Measurements from ENCODE around the gene ETFA.
A peak's percentile ranks its signal among the peaks of the same experiment; 100 is the strongest.

Gene ETFA

DNA sequence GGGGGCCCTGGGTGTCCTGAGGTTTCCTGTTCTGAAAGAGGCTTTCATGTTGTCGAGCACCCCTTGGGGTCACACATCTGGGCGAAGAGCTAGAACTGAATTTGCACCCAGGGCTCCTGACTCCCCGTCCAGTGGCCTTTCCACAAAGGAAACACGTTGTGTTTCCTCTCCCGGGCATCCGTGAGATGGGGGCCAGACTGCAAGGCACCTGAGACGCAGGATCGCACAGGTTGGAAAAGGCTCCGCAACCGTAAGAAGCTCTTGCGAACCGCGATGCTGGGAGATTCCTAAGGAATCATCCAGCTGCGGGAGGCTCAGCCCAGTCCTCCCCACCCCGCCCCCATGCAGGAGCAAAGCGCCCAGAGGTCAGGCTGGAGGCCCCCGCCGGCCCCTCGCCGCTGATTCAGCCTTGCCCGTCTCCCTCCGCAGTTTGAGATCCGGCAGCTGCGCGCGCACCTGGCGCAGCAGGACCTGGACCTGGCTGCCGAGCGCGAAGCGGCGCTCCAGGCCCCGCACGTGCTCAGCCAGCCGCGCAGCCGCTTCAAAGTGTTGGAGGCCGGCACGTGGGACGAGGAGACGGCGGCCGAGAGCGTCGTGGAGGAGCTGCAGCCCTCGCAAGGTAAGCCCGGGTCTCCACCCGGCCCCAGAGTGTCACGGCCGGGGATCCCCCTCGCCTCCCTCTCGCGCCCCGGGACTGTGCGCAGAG is 119.6 kb downstream of the ETFA start:
- DNase-seq: no peak

DNA sequence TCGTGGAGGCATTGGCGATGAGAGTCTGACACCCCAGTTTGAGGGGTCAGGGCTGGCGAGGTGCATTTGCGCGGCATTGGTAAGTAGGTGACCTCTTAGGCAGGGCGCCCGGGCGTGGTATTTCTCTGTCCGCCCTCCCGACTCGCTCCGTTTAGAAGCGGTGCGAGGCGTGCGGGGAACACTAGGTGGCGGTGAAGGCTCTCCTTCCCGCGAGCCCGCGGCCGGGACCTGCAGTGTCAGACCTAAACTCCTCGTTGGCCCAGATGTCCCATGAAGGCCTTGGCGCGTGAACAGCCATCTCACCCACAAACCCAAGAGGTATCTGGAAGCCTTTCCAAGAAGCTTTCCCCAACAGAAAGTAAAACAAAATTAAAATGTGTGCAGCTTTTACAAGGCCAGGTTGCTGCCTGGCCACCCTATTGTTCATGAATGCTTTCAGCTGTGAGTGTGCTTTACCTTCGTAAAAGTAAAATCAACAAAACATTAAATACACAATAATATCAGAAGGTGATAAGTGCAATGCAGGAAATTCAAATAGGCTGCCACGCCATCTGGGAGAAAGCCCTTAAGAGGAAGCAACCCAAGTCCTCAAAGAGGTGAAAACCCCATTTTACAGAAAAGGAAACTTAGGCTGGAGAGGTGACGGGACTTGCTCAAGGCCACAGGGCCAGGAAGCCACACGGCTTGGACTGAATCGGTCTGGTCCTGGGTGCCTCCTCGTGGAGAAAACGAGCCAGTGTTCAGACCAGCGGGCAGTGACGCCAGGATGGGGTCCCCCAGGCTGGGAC is 120.3 kb downstream of the ETFA start:
- DNase-seq: peak; percentile 61

DNA sequence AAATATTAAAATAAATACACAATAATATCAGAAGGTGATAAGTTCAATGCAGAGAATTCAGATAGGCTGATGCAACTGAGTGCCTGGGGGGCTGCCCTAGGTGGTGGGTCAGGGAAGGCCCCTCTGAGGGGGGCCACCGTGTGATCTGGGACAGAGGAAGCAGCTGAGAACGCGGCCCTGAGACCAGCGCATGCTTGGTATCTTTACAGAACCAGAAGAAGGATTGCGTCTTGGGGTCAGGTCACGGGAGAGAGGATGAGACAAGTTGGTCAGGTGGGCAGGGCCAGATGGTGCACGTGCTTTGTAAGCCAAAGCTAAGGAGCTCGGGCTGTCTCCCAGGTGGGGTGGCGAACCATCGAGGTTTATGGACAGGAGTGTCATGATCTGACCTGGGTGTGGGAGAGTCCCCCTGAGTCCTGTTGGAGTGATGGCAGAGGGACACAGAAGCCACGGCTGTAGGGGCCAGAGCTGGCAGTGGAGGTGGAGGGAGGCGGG is 121.2 kb downstream of the ETFA start:
- DNase-seq: no peak

DNA sequence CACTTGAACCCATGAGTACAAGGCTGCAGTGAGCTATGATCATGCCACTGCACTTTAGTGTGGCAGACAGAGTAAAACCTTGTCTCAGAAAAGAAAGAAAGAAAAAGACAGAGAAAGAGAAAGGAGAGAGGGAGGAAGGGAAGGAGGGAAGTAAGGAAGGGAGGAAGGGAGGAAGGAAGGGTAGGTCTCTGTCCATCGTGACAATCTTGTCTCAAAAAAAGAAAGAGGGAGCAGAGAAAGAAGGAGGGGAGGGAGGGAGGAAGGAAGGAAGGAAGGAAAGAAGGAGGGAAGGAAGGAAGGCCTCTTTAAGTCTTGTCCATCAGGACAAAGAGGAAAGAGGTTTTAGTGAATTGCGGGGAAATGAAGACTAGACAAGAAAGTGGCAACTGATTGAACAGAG is 122.2 kb downstream of the ETFA start:
- no peak for DNase-seq

DNA sequence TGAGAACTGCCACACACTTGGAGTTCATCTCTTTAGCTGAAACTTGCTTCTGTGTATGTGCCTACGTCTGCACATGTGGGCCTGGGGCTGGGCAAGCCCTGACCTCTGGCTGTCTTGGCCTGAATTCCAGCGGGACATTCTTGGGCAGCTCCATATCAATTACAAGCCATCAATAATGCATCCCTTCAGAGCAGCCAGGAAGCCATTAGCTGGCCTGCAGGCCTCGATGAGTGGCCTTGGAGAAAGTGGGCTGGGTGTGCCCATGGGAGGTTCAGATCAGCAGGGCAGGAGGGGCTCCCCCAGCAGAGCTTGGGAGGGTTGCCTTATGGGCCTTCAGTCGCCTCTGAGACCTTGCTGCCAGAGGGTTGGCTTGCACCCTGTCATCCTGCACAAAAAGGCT is 124.1 kb downstream of the ETFA start:
- no peak for DNase-seq

DNA sequence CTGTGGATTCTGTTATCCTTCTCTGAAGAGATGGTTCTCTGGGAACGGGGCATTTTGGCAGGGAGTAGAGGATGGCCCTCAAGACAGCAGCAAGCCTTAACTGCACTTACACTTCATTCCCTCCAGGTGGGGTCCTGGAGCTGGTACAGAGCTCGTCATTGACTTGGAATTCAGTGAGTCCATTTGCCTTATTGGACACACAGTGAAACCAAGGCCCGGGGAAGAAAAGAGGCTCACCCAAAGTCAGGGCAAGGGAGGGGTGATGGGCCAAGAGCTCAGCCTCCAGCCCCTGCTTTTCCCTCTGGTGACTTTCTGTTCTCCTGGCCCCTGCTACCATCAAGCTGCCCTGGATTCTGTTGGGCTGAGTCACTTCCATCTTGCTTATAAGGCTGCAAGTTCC is 125.6 kb downstream of the ETFA start:
- DNase-seq: no peak

DNA sequence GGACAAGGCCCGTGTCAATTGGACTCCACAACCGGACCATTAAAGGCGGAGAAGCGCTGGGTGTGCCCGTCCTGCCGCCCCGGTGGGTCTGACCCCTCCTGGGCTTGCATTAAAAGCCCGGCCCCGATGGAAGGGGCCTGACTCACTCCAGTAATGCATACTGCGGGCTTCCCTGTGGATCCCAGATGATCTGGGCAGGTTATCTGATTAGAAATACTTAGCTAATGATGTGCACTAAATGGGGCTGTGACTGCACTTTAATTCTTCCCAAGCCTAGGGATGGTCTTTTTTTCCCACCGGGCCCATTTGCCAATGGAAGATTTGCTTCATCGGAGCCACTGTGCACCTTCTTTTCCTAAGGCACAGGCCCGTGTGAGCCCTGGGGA is 126.6 kb downstream of the ETFA start:
- no peak for DNase-seq

DNA sequence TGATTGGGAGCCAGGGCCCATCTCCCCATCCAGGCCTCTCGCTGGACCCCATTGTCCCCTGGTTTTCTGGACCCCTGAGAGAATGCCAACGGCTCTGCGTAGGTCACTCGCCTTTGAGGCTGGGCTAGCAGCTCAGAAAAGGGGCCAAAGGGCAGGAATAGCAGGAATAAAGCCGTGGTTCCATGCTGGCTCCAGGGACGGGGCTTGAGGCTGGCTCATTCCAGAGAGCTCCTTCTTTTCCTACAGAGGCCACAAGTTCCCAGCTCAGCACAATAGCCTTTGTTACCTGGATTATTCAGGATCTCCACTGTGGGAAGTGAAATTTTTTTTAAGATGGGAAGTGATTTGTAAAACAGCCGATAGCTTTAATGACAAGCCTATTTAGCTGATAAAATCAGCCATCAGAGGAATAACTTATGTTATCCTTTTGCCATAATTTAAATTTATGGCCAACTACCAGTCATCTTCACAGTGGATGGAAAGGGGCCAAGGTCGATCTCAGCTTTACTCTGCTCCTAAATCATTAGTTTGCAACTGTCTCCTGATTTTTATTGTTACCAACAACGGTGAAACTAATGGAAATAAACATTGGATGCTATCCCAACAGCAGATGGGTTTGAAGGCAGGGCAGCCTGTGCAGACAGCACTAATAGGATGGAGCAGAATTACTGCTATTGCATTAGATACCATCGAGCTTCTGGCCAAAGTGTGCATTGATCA is 127.2 kb downstream of the ETFA start:
- DNase-seq: no peak

DNA sequence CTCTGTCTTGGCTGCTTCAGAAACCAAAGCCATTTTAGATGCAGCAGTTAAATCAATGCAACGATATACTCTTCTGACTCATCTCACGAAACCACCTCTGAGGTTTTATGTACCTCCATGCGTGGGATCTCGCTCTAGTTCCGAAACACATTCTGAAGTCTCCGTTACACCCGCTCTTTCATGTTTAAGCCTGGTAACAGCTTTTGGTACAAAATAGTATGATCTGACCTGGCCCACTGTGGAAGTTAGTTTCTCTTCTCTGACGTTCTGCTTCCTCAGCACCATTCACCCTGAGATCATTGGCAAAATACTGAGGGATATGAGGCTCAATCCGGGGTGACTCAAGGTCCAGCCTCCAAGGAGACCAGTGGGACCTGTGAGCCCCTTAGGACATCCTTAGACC is 129.6 kb downstream of the ETFA start:
- DNase-seq: peak; percentile 3

DNA sequence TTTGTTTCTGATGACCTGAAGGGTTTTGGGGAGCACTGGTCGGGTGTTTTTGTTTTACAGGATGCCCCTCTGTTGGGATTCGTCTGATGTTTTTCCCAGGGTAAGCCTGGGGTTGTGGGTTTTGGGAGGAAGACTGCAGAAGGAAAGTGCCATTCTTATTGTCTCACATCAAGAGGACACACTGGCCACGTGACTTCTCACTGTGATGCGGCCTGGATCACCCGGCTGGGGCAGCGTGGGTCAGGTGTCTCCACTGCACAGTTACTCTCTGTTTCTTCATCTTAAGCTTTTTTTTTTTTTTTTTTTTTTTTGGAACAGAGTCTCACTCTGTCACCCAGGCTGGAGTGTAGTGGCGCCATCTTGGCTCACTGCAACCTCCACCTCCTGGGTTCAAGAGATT is 130.9 kb downstream of the ETFA start:
- no peak for DNase-seq

DNA sequence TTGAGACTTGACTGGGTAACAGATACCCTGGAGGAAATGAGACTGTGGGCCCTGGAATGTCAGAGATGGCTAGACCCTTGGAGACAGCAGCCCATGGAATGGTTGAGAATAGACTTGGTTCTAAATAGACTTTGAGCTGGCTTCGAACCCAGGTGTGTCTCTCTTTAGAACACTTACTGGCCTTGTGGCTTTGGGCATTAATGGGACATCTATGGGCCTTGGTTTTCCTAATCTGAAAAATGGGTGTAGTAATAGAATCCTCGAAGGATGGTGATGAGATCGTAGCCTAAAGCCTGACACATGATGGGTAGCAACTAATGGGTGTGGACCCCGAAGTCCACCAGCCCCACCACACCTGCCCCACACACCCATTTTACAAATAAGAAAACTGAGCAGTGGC is 132.2 kb downstream of the ETFA start:
- DNase-seq: no peak

DNA sequence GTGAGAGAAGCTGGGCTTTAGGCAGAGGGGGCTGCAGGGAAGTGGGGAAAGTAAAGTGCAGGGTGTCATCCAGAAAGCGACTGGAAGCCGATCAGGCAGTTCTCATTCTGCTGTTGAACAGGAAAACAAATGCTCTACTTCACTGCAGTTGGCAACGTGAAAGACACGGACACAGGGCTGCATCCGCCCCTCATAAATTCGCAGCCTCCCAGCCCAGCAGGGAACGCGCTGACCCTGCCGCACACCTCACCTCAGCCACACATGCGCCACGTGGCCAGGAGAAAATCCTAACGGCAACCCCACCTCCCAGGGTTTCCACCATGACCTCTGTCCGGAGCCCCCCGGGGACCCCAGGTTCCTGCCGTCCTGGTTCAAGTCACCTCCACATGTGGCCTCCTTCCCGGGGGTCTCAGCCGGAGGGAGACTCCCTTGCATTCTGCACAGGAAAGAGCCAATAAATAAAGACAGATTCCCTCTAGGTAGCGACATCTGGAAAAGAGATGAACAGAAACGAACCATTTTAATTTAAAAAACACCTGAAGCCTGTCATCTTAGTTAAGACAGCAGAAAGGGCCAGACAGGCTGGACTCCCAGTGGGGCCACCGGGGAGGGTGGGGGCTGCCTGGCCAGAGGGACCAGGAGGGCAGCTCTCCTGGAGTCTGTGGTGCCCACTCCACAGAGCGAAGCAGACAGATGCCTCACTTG is 132.8 kb downstream of the ETFA start:
- no peak for DNase-seq

DNA sequence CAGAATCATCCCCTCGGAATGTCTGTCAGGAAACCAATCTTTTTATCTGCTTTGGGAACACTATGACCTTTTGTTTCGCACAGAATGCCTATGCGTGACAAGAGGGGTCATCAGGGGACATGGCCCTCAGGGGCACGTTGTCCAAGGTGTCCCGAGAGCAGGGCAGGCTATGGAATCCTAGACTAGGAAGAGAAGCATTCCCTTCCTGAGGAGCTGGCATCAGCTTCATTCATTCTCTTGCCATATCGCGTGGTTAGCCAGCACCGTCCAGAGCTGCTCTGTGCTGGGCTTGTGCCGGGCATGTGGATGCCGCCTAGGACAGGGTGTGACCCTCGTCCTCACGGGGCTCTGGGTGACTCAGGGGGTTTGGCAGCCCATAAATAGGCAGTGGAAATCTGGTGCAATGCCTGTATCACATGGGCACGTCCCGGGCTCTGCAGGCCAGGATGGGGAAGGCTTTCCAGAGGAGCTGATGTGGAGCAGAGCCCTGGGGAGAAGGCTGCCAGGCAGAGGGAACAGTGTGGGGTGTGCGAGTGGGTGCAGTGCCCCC is 133.7 kb downstream of the ETFA start:
- DNase-seq: no peak

DNA sequence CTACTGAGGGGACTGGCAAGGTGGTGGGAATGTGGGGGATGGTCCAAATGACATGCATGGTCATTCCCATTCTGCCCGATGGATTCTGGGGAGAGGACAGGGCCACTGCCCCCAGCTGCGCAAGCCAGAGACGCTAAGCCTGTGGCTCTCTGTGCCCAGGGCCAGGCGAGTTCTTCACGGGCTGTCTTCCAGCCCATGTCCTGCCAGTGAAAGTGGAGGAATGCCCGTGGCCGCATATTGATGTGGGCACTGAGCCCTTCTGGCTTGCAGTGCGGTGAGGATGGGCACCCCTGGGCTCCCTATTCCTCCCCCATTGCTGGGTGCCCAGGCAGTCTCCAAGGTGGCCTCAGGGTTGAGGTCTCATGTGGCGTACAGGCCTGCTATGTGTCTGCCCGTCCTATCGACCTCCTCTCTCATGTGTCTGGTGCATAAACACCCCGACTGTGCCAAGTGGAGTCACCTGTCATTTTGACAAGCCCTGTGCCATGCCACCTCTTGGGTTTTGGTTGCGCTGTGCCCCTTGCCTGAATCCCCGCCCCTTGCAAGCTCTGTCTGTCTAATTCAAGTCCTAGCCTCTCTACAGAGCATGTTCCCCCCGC is 134.7 kb downstream of the ETFA start:
- DNase-seq: no peak

DNA sequence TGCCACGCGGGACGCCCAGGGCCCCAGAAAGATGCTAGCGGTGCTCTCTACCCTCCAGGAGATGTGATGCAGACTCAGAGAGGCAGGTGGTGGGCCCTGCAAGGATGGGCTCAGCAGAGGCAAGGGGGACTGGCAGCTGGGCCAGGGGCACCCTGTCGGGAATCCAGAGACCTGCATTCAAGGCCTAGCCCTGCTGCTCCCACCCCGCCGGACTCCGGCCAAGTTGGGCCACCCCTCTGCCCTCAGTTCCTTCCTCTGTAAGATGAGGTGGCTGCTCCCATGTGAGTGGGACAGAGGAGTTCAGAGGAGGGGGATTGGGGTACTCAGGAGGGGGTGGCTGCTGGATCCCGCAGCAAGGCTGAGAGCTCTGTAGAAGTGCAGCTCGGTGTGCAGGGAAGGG is 135.2 kb downstream of the ETFA start:
- DNase-seq: no peak

DNA sequence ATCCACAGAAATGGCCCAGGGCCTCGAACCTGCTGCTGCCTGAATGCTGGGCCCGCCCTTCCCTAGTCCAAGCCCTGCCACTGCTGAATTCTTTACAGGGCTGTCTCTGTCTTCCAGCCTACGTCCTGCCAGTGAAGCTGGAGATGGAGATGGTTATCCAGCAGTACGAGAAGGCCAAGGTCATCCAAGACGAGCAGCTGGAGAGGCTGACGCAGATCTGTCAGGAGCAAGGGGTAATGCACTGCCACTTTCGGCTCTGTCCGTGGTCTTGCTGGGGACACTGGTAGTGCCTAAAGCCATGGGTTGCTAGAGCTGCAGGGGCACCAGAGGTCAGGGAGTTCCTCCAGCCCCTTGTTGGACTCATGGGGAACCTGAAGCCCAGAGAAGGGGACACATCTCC is 135.8 kb downstream of the ETFA start:
- no peak for DNase-seq

DNA sequence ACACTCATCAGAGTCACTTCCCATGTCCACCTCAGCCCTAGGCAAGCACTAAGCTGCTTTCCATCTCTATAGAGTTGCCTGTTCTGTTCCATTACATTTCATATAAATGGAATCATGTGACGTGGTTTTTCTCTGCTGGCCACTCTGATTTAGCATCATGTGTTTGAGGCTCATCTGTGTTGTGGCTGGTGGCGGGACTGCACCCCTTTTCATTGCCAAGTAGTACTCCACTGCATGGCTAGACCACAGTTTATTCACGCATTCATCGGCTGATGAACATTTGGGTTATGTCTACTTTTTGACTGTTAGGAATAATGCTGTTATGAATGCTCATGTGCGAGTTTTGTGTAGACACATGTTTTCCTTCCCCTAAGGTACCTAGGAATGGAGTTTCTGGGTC is 136.6 kb downstream of the ETFA start:
- no peak for DNase-seq

DNA sequence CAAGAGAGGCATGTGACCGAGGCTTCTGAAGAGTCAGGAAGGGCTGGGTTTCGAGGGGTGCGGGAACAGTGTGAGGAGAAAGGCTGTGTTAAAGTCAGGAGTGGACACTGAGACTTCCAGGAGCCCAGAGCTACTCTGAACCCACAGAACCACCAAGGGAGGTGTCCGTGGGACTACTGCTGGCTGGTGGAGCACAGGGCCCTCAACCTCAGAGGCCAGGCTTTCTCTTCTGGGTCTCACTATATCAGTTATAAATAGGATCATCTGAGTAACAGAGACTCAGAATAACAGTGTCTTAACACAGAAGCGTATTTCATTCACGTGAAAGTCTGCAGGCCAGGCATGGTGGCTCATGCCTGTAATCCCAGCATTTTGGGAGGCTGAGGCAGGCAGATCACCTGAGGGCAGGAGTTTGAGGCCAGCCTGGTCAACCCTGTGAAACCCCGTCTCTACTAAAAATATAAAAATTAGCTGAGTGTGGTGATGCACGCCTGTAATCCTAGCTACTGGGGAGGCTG is 137.9 kb downstream of the ETFA start:
- no peak for DNase-seq

DNA sequence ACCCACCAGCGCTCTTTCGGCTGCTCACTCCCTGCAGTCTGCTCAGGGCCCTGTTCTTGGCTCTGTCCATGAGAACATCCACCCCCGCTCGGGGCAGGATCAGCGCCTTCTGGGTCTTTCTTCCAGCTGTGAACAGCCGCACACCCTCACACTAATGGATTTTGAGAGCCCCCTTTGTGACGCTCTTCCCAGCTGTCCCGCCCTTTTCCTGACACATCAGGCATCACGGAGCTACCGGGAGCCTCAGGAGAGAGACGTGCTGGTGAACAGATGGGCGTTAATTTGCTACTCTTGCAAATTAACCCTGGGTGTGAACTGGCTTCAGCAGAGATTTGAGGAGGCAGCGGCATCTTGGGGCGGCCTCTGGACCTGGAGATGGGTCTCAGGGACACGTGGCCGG is 138.5 kb downstream of the ETFA start:
- DNase-seq: no peak

DNA sequence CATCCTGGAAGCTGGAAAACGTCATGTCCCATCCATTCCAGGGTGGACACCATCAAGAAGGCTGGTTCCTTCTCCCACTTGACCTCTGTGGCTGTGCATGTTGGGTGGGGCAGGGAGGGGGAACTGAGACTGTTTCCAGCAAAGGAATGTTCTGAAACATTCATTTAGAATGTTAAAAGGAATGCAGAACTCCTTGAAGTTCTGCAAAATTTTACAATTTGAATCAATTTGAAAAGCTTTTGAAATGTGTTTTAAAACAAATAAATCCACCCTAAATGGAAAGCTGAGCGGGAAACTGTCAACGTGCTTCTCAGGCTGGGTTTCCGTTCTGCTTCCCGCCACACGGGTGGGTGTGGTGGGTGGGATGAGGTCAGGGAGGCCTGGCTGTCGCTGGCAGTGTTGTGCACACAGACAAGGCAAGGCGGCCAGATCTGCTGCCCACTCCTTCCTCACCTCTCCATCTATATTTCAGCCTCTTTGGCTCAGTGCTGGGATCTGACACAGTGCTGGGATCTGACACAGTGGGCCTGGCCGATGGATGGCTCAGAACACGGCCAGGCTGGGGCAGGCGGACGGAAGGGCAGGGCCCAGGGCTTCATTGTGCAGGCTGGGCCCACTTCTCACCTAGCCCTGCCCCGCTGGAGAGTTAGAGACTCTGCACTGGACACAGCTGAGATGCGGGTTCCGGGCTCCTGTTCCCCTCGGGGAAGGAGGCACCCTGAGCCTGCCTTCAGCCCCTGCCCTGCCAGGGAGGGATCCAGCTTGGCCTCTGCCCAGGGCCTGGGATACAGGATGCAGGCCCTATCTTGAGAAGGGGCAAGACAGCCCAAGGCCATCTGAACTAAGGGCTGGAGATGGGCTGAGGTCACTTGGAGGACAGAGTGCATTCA is 141.1 kb downstream of the ETFA start:
- DNase-seq: no peak

DNA sequence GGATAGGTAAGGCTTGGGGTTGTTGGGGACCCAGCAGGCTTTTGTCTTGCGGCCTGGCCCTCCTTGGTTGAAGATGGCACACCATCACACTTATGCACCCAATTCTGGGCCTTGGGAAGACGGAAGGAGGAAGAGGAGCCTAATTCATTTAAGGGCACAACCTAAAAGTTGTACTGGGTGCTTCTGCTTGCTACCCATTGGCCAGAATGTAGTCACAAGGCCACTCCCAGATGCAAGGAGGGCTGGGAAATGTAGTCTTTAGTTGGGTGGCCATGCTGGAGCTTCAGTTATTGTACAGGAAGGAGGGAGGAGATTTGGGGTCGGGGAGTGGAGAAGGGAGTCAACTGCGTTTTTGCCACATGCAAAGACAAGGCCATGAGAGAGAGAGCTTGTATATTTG is 142.3 kb downstream of the ETFA start:
- DNase-seq: no peak
